ENCODE data around the gene COQ8B.
"Not testable (repeated sequence)": the region's sequence is repeated elsewhere in the genome, so short reads cannot be mapped to it uniquely, and the experiment has no call there.

COQ8B gene

GRCh38 chr19:40716482-40717324 lies at the start of gene COQ8B, which contains the start of gene ITPKC:
TSS of gene COQ8B (minus strand) at chr19:40716886. CDS start at chr19:40714632, 2,254 bp downstream.
TSS of gene ITPKC (plus strand) at chr19:40717112. CDS start at chr19:40717136, 24 bp downstream.
- peak; percentile 98 for DNase-seq

DNA sequence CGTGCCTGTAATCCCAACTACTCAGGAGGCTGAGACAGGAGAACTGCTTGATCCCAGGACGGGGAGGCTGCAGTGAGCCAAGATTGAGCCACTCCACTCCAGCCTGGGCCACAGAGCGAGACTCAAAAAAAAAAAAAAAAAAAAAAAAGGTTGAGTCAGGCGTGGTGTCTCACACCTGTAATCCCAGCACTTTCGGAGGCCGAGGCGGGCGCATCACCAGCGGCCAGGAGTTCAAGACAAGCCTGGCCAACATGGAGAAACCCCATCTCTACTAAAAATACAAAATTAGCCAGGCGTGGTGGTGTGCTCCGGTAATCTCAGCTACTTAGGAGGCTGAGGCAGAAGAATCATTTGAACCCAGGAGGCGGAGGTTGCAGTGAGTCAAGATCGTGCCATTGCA lies 49.7 kb upstream of the COQ8B start:
- DNase-seq = not testable (repeated sequence)

DNA sequence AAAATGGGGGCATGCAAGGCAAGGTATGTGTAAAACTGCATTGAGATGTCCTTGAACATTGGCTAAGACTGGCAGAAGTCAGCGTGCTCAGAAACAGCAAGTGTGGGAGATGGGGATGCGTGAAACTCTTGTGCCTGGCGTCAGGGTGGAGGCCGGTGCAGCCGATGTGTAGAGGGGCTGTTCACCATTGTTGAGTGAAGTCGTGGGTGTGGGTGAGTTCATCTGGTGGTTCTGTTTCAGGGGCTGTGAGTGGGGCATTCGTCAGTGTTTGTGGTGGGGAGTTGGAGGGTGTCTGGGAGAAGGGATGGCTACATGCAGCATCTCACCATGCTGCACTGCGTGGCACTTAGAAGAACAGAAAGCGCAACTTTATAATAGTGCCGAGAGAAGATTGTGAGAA lies 47.3 kb upstream of the COQ8B start:
- DNase-seq = no peak

- no peak for DNase-seq
These were observed 46.8 kb upstream of the COQ8B start for GRCh38 chr19:40763526-40763925.

DNA sequence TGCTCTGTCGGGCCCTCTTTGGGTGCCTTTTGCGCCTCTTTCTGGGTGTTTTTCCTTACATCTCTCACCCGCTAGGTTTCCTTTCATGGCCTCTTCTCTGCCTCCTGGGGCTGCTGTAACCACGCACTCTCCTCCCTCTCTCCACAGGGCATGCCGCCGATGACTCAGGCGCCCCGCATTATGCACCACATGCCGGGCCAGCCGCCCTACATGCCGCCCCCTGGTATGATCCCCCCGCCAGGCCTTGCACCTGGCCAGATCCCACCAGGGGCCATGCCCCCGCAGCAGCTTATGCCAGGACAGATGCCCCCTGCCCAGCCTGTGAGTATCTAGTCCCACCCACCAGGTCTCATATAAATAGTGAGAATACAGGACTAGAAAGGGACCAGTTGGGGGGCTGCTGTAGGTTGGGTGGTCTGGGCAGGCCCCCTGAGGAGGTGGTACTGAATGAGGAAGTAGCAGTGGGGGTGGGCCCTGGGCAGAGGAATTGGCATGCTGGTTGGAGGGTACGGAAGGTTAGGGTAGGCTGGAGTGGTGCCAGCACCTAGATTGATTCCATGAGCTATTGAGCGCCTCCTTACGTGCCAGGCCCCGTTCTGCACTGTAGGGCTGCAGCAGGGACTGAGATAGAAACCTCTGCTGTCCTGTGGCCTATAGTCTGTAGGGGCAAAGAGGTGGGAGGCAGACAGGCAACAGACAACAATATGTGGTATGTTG lies 46.2 kb upstream of the COQ8B start:
- no peak for DNase-seq

GRCh38 chr19:40759352-40759751 lies 42.7 kb upstream of the COQ8B start:
- DNase-seq = no peak

DNA sequence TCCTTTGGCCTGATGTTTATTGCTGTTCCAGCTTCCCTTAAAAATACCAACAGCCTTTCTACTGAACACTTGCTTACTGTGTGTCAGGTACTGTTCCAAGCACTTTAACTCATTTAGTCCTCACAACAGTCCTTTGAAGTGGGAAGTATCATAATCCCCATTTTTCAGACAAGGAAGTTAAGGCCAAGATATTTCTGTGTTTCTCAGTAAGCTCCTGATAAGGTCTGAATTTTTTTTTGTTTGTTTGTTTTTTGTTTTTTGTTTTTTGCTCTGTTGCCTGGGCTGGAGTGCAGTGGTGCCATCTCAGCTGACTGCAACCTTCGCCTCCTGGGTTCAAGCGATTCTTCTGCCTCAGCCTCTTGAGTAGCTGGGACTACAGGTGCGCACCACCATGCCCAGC lies 41.8 kb upstream of the COQ8B start:
- no peak for DNase-seq

DNA sequence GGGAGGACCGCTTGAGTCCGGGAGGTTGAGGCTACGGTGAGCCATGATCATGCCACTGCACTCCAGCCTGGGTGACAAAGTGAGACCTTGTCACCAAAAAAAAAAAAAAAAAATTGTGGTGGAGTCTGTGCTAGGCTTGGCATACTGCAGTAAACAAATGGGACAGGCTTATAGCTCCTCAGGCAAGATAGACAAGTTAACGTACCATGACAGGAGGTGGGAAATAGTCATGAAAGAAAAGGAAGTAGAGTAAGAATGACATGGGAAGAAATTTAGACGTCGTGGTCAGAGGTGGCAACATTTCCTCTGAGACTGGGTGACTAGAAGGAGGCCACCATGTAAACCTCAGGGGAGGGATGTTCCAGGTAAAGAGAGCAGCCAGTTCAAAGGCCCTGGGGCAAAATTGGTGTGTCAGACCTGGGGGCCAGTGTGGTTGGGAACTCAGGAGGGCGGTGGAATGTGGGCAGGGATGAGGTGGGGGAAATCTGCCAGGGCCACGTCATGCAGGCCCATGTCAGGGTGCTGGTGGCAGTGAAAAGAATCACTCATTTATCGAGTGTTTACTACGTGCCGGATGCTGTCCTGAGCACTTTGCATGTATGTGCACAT lies 39.9 kb upstream of the COQ8B start:
- no peak for DNase-seq

GRCh38 chr19:40755791-40756190 lies 39.1 kb upstream of the COQ8B start:
- no peak for DNase-seq

- no peak for DNase-seq
These were observed 38.5 kb upstream of the COQ8B start for GRCh38 chr19:40755248-40755624.

DNA sequence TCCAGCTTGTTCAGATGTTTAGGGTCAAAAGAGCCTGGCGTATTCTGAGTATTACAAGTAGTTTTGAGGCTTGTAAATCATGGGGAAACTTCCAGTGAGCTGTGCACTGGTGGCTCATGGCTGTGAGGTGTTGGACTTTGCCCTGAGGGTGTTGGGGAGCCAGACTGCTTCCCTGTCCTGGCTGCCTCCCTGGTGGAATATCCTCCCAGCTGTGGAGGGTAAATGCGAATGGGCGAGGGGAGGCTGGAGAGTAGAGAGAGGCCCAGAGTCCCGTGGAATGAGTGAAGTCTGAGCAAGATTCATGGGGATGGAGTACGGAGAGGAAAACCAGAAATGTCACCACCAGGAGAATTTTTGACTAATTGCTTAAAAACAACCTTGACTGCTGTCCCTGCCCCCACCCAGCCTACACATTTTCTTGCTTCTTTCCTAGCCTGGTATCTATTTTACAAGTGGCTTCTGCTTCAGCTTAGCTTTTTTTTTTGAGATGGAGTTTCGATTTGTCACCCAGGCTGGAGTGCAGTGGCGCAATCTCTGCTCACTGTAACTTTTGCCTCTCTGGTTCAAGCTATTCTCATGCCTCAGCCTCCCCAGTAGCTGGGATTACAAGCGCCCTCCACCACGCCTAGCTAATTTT lies 38.0 kb upstream of the COQ8B start:
- peak; percentile 39 for DNase-seq

GRCh38 chr19:40752257-40752781 lies 35.6 kb upstream of the COQ8B start:
- no peak for DNase-seq

GRCh38 chr19:40750874-40751537 lies 34.3 kb upstream of the COQ8B start, which contains the start of gene SNRPA:
TSS of gene SNRPA (plus strand) at chr19:40751203. CDS start at chr19:40751409, 206 bp downstream.
- DNase-seq = peak; percentile 98

DNA sequence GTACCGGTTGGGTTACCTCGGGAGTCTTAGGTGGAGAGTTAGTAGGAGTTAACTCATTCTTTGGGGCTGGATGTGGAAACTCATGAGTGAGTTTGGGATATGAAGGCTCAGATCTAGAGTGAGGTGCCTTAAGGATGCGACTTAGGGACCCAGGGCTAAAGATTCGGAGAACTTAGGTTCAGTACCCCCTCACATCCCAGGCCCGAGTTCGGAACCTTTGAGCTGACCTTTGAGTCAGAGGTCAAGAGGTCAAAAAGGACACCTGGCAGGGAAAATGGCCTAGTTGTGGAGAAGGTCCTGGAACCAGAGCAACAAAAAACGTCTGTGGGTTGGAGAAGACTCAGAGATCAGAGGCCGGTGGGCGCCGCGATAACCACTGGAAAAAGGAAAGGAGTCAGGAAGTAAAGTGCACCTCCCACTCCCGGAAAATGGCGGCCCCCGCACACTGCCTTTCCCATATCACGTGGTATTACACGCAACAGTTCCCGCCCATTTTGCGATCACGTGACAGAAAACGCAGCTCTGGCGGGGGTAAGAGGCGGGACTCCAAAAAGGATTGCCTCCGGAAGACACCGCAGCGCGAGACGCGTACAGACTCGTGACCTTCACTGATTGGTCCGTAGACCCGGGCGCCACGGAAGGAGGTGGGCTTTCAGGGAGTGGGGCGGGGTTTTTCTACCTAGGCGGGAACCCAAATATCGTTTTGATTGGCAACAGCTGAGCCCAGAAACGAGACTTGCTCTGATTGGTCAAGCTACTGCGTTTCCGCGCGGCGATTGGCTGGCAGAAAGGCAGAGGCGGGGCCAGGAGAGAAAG lies 33.6 kb upstream of the COQ8B start, which contains the start of gene ACTMAP:
Gene ACTMAP (minus strand): TSS at position 420 of the 816 bp plus-strand sequence. CDS start 674 bp downstream, outside the sequence.
- DNase-seq = peak; percentile 100

DNA sequence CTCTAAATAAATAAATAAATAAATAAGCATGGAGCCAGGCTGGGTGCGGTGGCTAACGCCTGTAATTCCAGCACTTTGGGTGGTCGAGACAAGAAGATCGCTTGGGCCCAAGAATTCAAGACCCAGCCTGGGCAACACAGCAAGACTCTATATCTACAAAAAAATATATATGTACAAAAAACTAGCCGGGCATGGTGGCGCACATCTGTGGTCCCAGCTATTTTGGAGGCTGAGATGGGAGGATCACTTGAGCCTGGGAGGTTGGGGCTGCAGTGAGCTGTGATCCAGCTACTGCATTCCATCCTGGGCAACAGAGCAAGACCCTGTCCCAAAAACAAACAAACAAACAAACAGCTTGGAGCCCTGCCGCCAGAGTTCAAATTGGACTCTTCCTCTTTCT lies 30.9 kb upstream of the COQ8B start:
- no peak for DNase-seq

- peak; percentile 69 for DNase-seq
These were observed 28.7 kb upstream of the COQ8B start for GRCh38 chr19:40745402-40745780.

GRCh38 chr19:40744554-40745401 lies 28.1 kb upstream of the COQ8B start:
- DNase-seq = peak; percentile 10

- no peak for DNase-seq
These were observed 27.2 kb upstream of the COQ8B start for GRCh38 chr19:40743926-40744325.

DNA sequence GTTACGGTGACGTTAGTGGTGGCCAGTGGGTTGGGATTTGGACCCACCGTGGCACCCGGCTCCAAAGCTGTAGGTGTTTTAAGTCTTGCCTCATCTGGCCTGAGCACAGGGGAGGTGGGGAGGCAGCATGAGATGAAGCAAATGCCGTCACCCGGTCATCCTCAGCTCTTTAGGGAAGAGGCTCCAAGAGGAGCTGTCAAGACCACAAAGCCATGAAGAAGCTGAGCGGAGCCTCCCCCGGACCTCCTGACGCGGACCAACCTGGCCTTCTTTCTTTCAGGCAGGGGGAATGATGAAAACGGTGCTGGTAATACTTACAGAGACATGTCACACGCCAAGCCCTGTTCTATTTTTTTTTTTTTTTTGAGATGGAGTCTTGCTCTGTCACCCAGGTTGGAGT lies 26.2 kb upstream of the COQ8B start:
- DNase-seq = no peak

GRCh38 chr19:40742477-40742876 lies 25.8 kb upstream of the COQ8B start:
- DNase-seq = no peak
